GM18858 (cell line): ENCODE data around the gene SPOCK1.
"Not testable (repeated sequence)": the region's sequence is repeated elsewhere in the genome, so short reads cannot be mapped to it uniquely, and the experiment has no call there.

ENCODE experiments used
- ATAC-seq: cut with Tn5 transposase; IDR thresholded peaks from one replicate; pipeline ENCODE4 v1.9.1; 2021; ENCODE audit not compliant: unreplicated experiment

SPOCK1 gene

GRCh38 chr5:137233304-137233703 lies 265.8 kb downstream of the SPOCK1 start:
- not testable (repeated sequence) for ATAC-seq

DNA sequence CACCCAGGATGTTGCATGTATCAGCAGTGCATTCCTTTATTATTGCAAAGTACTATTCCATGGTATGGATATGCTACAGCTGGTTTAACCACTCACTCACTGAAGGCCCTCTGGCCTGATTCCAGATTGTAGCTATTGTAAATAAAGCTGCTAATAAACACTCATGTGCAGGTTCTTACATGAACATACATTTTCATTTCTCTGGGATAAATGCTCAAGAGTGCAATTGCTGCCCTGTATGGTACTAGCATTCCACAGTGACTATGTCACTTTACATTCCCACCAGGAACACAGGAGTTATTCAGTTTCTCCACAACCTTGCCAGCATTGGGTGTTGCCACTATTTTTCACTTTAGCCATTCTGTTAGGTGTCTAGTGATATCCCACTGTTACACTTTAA lies 267.6 kb downstream of the SPOCK1 start:
- no peak for ATAC-seq

- no peak for ATAC-seq
These were observed 270.3 kb downstream of the SPOCK1 start for GRCh38 chr5:137228816-137229215.

DNA sequence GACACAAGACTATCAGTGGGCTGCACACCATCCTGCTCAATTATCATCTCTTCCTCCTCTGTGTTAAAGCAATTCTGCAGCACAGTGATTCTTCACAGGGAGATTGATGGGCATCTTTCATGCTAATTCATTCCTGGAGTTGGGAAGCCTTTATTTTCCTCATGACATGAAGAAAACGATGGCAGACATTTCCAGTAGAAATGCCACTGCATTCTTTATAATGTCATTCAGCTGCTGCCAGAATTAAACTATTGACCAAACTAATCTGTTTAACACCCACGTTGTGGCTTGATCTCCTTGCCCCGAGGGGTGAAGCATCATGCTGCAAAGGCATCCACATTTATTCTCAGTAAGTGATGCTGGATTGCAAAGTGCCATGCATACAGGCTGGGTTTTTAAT lies 273.0 kb downstream of the SPOCK1 start:
- ATAC-seq, result no peak

- ATAC-seq, result no peak
These were observed 275.5 kb downstream of the SPOCK1 start for GRCh38 chr5:137223324-137224295.

DNA sequence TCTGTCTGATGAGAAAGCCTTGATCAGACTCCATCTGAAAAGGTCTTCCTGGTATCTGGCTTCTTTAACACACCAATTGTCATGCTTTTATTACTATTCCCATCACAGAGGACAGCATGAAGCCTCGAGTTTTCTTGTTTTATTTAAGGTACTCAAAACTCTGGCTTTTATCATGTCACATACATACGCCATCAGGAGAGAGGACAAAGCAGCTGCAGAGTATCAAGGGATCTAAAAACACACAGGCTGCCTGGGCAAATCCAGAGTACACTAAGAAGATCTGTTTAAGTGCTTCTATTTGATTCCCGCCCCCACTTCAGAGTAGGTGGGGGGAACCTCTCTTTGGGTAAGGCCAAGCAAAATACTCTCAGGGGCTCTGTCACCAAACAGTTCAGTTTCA lies 277.2 kb downstream of the SPOCK1 start:
- ATAC-seq, result no peak

DNA sequence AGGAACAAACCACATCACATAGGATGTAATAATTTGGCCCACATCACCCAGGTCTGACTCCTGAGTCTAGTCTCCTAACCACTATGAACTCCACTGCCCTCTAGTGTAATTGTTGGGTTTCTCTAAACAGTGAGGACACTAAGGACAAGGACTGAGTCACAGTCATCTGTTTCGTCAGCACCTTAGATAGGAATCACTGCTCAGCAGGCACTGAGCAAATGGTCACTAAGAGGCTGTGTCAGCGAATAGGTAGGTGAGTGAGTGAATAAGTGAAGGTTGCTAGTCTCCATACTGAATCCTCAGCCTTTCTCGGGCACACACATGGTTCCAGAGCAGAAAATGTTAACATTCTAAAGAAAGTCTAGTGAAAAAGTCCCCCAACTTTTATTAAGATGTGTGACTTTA lies 278.6 kb downstream of the SPOCK1 start:
- peak; percentile 82 for ATAC-seq

DNA sequence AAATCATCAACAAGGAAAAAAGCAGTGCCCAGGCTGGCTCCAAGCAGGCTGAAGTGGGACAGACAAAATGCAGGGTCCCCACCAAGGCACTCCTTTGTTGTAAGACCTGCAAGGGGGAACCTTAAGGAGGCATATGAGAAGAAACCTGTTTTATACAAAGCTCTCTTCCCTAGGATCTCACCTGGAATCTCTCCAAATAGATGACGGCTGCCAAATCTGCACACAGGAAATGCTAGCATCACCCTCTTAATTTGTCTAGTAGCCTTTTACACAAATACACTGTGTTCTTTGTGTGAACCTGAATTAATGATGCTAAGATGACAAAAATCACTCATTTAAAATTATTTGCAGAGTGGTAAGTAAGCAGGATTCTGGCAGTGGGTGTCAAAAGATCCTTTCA lies 280.2 kb downstream of the SPOCK1 start:
- ATAC-seq, result no peak

DNA sequence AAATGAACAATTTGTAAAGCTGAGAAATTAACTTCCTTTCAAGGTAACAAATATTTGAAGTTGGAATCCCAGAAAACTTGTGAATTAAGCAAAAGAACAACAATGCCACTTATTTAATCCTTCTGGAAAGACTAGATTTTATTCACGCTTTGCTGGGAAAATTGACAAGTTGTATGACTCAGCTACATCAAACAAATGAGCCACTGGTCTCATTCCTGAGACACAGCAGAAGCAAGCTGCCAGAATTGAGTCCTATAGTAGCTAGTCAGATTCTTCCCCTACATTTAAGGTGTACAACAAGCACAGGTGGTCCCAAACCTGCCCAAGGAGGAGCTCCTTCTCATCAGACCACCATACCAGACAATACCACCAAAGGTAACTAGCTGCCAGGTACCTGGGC lies 280.7 kb downstream of the SPOCK1 start:
- no peak for ATAC-seq

DNA sequence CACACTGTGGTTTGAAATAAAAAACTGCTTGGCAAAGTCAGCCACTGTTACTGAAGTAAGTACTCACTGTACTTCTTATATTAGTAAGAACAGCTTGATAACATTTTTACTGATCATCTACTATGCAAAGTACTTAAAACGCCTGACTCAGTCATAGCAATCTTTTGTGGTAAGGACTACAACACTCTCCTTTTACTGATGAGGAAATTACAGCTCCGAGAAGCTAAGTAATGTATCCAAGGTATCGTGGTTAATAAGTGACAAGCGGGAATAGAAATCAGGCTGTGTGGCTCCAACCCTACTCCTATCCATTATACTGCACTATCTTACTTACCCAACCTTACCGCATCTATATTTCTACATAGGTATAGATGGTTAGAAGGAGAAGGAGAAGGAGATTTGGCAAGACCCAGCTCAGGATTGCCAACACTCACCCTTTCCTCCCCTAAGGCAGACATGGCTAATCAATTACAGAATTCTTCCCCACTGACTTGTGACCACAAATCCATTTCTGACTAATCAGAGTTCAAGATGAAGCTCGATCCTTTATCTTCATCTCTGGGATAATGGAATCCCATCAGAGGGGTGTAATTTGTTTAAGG lies 281.4 kb downstream of the SPOCK1 start:
- no peak for ATAC-seq

GRCh38 chr5:137216976-137217598 lies 282.0 kb downstream of the SPOCK1 start:
- no peak for ATAC-seq

GRCh38 chr5:137215780-137216179 lies 283.3 kb downstream of the SPOCK1 start:
- ATAC-seq, result no peak

DNA sequence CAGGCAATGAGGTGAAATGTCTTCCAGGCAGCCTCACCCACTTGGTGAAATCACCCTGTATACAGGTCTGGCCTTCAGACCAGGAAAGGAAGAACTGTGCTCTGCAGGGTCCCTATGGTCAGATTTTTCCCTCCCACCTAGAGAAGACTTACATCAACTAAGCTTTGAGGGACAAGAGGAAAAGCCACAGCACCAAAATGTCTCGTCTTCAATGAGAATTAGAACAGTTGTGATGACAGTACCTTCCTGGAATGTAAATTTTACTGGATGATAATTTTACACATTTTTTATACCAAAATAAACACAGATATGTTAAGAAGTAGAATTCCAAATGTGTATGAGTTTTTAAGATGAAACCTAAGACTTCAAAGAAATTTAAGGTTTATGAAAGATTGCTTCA lies 283.9 kb downstream of the SPOCK1 start:
- no peak for ATAC-seq

- no peak for ATAC-seq
These were observed 284.5 kb downstream of the SPOCK1 start for GRCh38 chr5:137214446-137215189.

DNA sequence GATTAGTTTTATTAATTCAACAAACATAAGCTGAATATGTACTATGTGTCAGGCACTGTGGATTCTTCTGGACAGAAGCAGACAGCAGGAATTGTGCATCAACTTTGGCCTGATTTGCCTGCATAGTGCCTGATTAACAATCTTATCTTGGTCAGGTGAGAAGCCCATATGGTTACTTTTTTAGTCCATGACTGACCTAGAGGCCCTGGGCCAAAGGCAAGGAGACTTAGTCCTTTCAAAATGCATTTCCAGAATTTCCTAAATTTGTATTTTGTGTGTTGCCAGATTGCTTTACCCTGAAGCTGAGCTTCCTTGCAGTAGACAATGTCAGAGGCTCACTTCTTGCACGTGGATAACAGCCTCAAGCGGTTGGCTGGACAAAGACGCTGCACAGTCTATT lies 286.7 kb downstream of the SPOCK1 start:
- ATAC-seq, result no peak

- no peak for ATAC-seq
These were observed 289.8 kb downstream of the SPOCK1 start for GRCh38 chr5:137209232-137209809.

GRCh38 chr5:137207023-137207760 lies 291.9 kb downstream of the SPOCK1 start:
- ATAC-seq, result no peak

DNA sequence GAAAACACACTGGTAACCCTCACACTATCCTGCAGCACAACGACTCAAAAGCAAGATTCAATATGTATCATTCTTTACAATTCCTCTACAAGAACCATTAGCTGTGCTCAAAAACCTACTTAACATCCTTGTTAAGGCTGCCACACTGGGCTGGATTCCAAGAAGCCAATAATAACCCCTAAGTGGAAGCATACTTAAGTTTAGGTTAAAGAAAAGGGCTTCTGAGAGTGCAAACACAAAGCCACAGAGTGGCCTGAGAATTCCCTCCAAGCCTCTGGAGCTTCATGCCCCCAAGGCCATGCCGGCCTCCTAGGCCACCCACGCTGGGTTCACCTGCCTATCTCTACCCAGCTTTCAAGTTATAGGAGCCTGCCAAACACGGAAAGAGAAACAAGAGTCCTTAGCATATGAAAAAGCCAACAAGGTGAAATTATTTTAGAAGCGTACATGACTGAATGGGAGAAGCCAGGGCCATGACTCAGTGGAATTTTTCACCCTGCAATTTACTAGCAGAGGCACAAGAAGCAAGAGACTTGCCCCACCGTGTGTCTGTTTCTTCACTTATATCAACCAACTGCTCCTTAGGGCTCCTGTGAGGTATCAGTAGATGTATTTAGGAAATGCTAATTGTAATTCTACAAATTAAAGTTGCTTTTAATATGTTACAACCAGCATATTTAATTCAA lies 293.0 kb downstream of the SPOCK1 start:
- ATAC-seq, result no peak

GRCh38 chr5:137205231-137206027 lies 293.7 kb downstream of the SPOCK1 start:
- ATAC-seq, result no peak
